GM12865 (cell line): ENCODE results near the gene GNG4.
"Not testable (repeated sequence)": the region's sequence is repeated elsewhere in the genome, so short reads cannot be mapped to it uniquely, and the experiment has no call there.

ENCODE experiments used
- DNase-seq: peaks from one replicate; pipeline ENCODE4 v3.0.0; 2010; ENCODE audit warnings: low read depth
- H3K4me3 ChIP-seq: 2 replicates; pipeline ENCODE4 v1.5.1; 2011; ENCODE audit warnings: mild to moderate bottlenecking, low read depth, low read length, control low read depth
- CTCF ChIP-seq: IDR thresholded peaks from 2 replicates; pipeline ENCODE4 v1.5.1; 2011; ENCODE audit warnings: low read length, control low read depth, low read depth, inconsistent platforms; ENCODE audit not compliant: insufficient read depth; ENCODE audit errors: missing control alignments

Gene GNG4

GRCh38 chr1:235556807-235557206 lies 92.8 kb downstream of the GNG4 start:
- no peak for TF ChIP-seq CTCF
- H3K4me3 ChIP-seq: no peak overlapping the region
- no peak for DNase-seq

DNA sequence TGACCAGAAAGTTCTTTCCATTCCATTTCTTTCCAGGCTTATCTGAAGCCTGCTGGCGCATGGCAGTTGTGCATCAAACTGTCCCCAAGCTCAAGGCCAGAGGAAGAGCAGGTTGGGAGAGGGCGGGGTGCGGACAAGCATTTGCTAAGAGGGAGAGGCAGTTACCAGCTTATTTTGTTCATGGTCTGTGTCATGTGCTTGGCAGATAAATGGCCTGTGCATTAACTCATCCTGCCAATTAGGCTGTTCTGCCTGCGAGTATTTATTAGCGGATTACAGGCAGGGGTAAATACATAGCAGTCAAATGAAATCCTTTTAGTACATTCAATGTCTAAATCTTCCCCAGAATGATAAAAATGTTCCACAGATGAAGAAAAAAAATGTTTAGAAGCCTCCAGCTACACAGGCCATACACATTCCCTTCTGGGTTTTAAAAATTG lies 96.5 kb downstream of the GNG4 start:
- DNase-seq: no peak
- TF ChIP-seq CTCF: no peak
- no peak overlapping the region for H3K4me3 ChIP-seq

- TF ChIP-seq CTCF: no peak
- H3K4me3 ChIP-seq: no peak overlapping the region
- DNase-seq: no peak
These were observed 97.4 kb downstream of the GNG4 start for GRCh38 chr1:235552146-235552716.

DNA sequence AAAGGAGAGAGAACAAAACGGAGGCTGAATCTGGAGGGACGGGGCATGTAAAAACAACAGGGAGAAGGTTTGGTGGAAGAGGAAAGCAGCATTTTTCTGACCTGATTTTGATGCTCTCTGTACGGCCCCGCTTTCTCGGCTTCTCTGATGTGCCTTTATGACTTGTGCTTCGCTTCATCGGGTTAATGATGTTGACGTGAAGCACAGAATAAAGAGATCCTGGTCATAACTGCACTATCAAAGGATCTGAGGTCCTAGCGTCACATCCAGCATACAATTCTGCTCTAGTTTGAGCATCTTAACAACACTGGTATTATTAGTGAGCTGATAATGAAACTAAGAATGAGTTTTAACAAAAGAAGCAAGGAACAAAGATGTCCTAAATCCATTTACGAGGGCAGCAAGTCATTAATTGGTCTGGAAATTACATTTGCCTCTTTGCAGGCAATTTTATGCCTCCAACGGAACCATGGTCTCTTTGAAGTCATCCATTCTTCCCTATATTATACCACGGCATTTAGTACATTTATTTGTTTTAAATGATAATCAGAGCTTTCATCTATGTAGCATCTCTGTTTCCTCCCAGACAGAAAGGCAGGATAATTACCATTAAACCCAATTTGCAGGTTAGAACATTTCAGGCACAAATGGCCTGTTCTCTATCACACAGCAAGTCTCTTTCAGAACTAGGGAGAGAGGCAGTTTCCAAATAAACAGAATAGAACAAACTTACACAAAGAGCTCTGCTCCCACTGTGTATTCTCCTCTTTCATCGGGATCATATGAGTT lies 100.0 kb downstream of the GNG4 start:
- no peak for TF ChIP-seq CTCF
- H3K4me3 ChIP-seq: no peak overlapping the region
- no peak for DNase-seq

DNA sequence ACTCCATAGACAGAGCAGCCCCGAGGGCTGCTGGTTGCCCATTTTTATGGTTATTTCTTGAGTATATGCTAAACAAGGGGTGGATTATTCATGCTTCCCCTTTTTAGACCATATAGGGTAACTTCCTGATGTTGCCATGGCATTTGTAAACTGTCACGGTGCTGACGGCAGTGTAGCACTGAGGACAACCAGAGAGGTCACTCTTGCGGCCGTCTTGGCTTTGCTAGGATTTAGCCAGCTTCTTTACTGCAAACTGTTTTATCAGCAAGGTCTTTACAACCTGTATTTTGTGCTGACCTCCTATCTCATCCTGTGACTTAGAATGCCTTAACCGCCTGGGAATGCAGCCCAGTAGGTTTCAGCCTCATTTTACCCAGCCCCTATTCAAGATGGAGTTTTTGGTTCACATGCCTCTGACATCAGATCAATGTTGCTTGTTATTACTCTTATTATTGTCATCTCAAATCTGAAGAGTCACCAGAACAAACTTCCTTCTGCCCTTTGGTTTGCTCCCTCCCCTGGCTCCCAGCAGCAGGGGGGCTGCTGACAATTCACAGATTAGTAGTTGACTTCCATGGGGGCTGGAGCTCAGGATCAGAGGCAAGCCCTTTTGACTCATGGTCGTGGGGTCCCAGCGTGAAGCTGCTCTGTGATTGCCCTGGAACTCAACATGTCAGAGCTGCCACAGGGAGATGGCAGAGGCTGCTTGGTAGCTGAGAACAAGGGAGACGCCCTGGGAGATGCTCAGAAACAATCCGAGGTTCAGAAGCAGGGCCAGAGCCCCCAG lies 103.0 kb downstream of the GNG4 start:
- peak; percentile 20 for DNase-seq
- H3K4me3 ChIP-seq: not testable (repeated sequence)

DNA sequence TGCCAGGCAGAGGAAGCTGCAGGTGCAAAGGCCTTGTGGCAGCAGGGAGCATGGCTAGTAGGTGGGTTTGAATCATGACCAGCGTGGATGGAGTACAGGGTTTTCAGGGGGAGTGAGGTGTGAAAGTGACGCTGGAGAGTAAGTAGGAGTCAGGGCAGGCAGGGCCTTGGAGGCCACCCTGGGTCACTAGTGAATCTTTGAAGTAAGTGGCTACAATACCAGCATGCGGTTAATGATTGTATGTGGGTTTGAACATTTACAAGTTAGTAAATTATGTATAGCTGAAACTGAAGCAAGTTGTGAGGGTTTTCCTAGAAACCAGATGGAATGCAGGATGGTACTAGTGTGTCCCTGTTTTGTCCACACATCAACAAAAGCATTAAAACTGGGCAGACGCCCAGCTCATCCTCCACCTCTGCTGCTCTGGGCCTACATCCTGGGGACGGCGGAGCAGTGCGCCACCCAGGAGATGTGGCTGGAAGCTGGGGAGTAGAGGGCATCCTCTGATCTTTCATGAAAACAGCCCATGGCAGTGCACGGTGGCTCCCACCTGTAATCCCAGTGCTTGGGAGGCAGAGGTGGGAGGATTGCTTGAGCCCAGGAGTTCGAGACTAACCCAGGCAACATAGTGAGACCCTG lies 104.2 kb downstream of the GNG4 start:
- TF ChIP-seq CTCF: no peak
- DNase-seq: no peak
- H3K4me3 ChIP-seq: no peak overlapping the region

DNA sequence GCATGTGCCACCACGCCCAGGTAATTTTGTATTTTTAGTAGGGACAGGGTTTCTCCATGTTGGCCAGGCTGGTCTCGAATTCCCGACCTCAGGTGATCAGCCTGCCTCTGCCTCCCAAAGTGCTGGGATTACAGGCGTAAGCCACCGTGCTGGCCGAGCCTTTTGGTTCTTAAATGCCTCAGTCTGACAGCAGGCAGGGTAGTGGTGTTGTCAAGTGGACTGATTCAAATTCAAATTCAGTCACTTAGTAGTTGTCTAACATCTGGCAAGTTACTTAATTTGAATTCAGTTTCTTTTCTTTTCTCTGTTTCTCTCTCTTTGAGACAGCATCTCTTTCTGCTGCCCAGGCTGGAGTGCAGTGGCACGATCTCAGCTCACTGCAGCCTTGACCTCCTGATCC lies 106.7 kb downstream of the GNG4 start:
- not testable (repeated sequence) for H3K4me3 ChIP-seq, DNase-seq
